22Rv1 (cell line): ENCODE results near the gene PDZD4.

Source experiments
- ZFX ChIP-seq: fragments of 450-650 bp; IDR thresholded peaks from 2 replicates; pipeline ENCODE4 v1.6.1; 2017; ENCODE audit warnings: antibody characterized with exemption, borderline replicate concordance
- TF ChIP-seq, protein P1 (sequence below): fragments of 450-650 bp; IDR thresholded peaks from 2 replicates; pipeline ENCODE4 v1.5.1; 2017; ENCODE audit warnings: mild to moderate bottlenecking

GRCh38 chrX:153830640-153831428 lies 490 bp upstream of the PDZD4 start:
- TF ChIP-seq, protein P1, sequence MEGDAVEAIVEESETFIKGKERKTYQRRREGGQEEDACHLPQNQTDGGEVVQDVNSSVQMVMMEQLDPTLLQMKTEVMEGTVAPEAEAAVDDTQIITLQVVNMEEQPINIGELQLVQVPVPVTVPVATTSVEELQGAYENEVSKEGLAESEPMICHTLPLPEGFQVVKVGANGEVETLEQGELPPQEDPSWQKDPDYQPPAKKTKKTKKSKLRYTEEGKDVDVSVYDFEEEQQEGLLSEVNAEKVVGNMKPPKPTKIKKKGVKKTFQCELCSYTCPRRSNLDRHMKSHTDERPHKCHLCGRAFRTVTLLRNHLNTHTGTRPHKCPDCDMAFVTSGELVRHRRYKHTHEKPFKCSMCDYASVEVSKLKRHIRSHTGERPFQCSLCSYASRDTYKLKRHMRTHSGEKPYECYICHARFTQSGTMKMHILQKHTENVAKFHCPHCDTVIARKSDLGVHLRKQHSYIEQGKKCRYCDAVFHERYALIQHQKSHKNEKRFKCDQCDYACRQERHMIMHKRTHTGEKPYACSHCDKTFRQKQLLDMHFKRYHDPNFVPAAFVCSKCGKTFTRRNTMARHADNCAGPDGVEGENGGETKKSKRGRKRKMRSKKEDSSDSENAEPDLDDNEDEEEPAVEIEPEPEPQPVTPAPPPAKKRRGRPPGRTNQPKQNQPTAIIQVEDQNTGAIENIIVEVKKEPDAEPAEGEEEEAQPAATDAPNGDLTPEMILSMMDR: no peak
- TF ChIP-seq ZFX: no peak
